DOHH2 (cell line): ENCODE results near the gene SAMD15.

Source experiments
- H3F3A ChIP-seq: fragments of 200-600 bp; sonication (generic), shearing (Covaris generic); 2 replicates; pipeline ENCODE4 v1.6.0; 2016; ENCODE audit warnings: antibody characterized with exemption, mild to moderate bottlenecking; ENCODE audit not compliant: control insufficient read depth, insufficient read depth
- H3K27ac ChIP-seq: fragments of 200-600 bp; sonication (generic); 2 replicates; pipeline ENCODE4 v1.5.1; 2014; ENCODE audit warnings: low read depth, mild to moderate bottlenecking, low read length, moderate library complexity
- H3K27me3 ChIP-seq: fragments of 200-600 bp; sonication (generic); 2 replicates; pipeline ENCODE4 v1.6.1; 2014; ENCODE audit warnings: mild to moderate bottlenecking, low read length, mixed read lengths; ENCODE audit not compliant: control insufficient read depth
- H3K36me3 ChIP-seq: fragments of 200-600 bp; sonication (generic); 2 replicates; pipeline ENCODE4 v1.6.1; 2014; ENCODE audit warnings: mild to moderate bottlenecking, low read length, moderate library complexity, mixed read lengths; ENCODE audit not compliant: control insufficient read depth
- H3K4me1 ChIP-seq: fragments of 200-600 bp; sonication (generic); 2 replicates; pipeline ENCODE4 v1.6.1; 2014; ENCODE audit warnings: mild to moderate bottlenecking, low read length, mixed read lengths; ENCODE audit not compliant: control insufficient read depth
- H3K4me2 ChIP-seq: fragments of 200-600 bp; sonication (generic); 2 replicates; pipeline ENCODE4 v1.6.0; 2014; ENCODE audit warnings: mild to moderate bottlenecking, low read length, moderate library complexity
- H3K4me3 ChIP-seq: fragments of 200-600 bp; sonication (generic); 2 replicates; pipeline ENCODE4 v1.5.1; 2014; ENCODE audit warnings: mild to moderate bottlenecking, low read length, mixed read lengths
- H3K79me2 ChIP-seq: fragments of 200-600 bp; sonication (generic); 2 replicates; pipeline ENCODE4 v1.6.1; 2014; ENCODE audit warnings: mild to moderate bottlenecking, low read length, mixed read lengths; ENCODE audit not compliant: control insufficient read depth
- H3K9me2 ChIP-seq: fragments of 200-600 bp; sonication (generic); replicated peaks from 2 replicates; pipeline ENCODE4 v1.6.1; 2014; ENCODE audit warnings: mild to moderate bottlenecking, low read length, mixed read lengths; ENCODE audit not compliant: control insufficient read depth
- H3K9me3 ChIP-seq: fragments of 200-600 bp; sonication (generic); 2 replicates; pipeline ENCODE4 v1.6.1; 2014; ENCODE audit warnings: antibody characterized with exemption, low read length, mixed read lengths; ENCODE audit not compliant: control insufficient read depth, insufficient read depth
- H4K20me1 ChIP-seq: fragments of 200-600 bp; sonication (generic); 2 replicates; pipeline ENCODE4 v1.6.0; 2014; ENCODE audit warnings: low read depth, mild to moderate bottlenecking, antibody characterized with exemption, low read length, moderate library complexity; ENCODE audit not compliant: control insufficient read depth, insufficient read depth
- CTCF ChIP-seq: fragments of 200-600 bp; sonication (generic); IDR thresholded peaks from one replicate; pipeline ENCODE4 v1.5.1; 2014; ENCODE audit warnings: antibody characterized with exemption, mild to moderate bottlenecking, low read depth, low read length; ENCODE audit not compliant: poor library complexity, severe bottlenecking
- EZH2phosphoT487 ChIP-seq: fragments of 200-600 bp; sonication (generic); IDR thresholded peaks from 2 replicates; pipeline ENCODE4 v1.6.1; 2017; ENCODE audit warnings: borderline replicate concordance, mild to moderate bottlenecking, antibody characterized with exemption, low read length, moderate library complexity, mixed read lengths

Gene SAMD15

DNA sequence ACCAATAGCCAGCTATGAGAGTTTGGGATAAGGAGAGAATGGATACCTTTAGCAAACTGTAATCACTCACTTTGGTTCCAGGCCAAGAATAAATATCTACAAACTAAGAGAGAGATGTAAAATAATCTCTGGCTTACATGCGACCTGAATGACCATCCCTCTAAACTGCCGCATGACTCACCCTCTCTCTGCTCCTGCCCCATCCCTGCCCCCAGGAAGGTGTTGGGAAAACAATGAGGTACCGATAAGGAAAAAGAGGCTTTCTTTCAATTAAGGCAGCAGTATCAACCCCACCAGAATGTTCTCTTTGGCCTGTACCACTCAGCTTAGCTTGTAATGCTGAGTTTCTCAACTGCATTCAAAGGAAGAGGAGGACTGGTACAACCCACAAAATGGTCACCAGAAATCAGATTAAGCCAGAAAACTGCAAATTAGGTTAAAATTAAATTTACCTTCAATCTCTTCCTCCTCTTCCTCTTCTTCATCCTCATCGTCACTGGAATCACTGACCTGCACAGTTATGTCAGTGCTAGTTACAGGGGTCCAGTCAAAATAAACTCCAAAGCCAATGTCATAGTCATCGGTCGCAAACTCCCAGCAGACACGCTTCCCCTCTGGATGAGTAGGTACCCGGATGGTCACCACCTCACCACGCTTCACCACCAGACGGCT is 34.3 kb upstream of the SAMD15 start:
- no peaks in the 10 kb centered on the region for H4K20me1 ChIP-seq
- H3K4me1 ChIP-seq: peaks cover 6% of the 10 kb centered on the region
- no peaks in the 10 kb centered on the region for H3K9me2 ChIP-seq
- TF ChIP-seq CTCF: no peak
- TF ChIP-seq EZH2phosphoT487: no peak
- H3K36me3 ChIP-seq: peaks cover 90% of the 10 kb centered on the region
- peaks cover 7% of the 10 kb centered on the region; the same call in 1 of the 2 replicates for H3K79me2 ChIP-seq
- H3K4me3 ChIP-seq: no peak overlapping the region
- H3K4me2 ChIP-seq: no peak overlapping the region
- H3K27ac ChIP-seq: no peak overlapping the region
- H3K9me3 ChIP-seq: no peaks in the 10 kb centered on the region
- H3F3A ChIP-seq: no peaks in the 10 kb centered on the region
- H3K27me3 ChIP-seq: no peaks in the 10 kb centered on the region

GRCh38 chr14:77343662-77344061 is 33.5 kb upstream of the SAMD15 start:
- H3K9me2 ChIP-seq: no peaks in the 10 kb centered on the region
- no peak overlapping the region for H3K27ac ChIP-seq
- H3F3A ChIP-seq: no peaks in the 10 kb centered on the region
- no peak overlapping the region for H3K4me2 ChIP-seq
- TF ChIP-seq CTCF (no peak), EZH2phosphoT487 (no peak)
- H3K4me1 ChIP-seq: peaks cover 14% of the 10 kb centered on the region
- no peaks in the 10 kb centered on the region for H3K9me3 ChIP-seq
- H3K79me2 ChIP-seq: peaks cover 7% of the 10 kb centered on the region; the same call in 1 of the 2 replicates
- H3K36me3 ChIP-seq: peaks cover 86% of the 10 kb centered on the region
- no peaks in the 10 kb centered on the region for H3K27me3 ChIP-seq
- H4K20me1 ChIP-seq: no peaks in the 10 kb centered on the region
- H3K4me3 ChIP-seq: no peak overlapping the region

GRCh38 chr14:77344377-77344996 is 32.7 kb upstream of the SAMD15 start:
- no peaks in the 10 kb centered on the region for H3K27me3 ChIP-seq
- no peak overlapping the region for H3K27ac ChIP-seq
- H3K36me3 ChIP-seq: peaks cover 84% of the 10 kb centered on the region
- TF ChIP-seq EZH2phosphoT487 (no peak), CTCF (no peak)
- no peaks in the 10 kb centered on the region for H3K9me3 ChIP-seq
- H3K4me1 ChIP-seq: peaks cover 21% of the 10 kb centered on the region
- H3F3A ChIP-seq: no peaks in the 10 kb centered on the region
- H3K4me2 ChIP-seq: no peak overlapping the region
- no peaks in the 10 kb centered on the region for H4K20me1 ChIP-seq
- H3K79me2 ChIP-seq: peaks cover 7% of the 10 kb centered on the region; the same call in 1 of the 2 replicates
- H3K9me2 ChIP-seq: no peaks in the 10 kb centered on the region
- H3K4me3 ChIP-seq: no peak overlapping the region
